ENCODE data around the gene C15orf62. TPM values are rescaled to one million over a fixed set of nuclear protein-coding genes. Genes with fewer than 3 reads are reported as not detected.

C15orf62 gene
- total and polyA plus RNA-seq, 7 donors, result 0.05 to 0.19 (median 0.07) TPM; not detected in 4

DNA sequence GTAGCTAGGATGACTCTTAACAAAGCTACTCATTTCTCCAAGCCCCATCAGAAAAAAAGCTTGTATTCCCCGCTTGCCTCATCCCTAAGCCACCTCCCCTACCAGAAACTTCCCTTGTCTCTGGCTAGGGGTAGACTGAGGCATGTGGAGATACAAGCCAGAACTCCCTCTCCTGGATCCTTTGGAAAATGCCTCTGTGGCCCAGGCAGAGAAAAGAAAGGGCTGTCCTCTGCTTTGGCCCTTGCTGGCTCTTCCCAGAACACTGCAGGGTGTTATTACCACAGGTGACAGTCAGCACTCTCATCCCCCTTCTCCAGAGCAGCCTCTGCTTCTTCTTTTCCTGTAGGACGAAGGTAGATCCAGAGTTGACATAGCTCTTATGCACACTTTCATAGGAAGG lies 29.9 kb upstream of the C15orf62 start:
- Histone ChIP-seq H3K4me3 (no peak overlapping the region), H3K9me3 (no peaks in the 10 kb centered on the region), H3K27me3 (ENCODE audit: insufficient read depth in 3 of 3, low read length in 2 of 3) (no peaks in the 10 kb centered on the region), H3K4me1 (peaks cover 21% of the 10 kb centered on the region), H3K27ac (peak overlapping the region; percentile 34), H3K36me3 (ENCODE audit: insufficient read depth in 1 of 2, low read depth in 1 of 2) (peaks cover 13 to 87% of the 10 kb centered on the region in 2 donors)
- 83 to 100% (median 100%) methylated on average over 2 of the region's 2 CpGs for WGBS, 3 donors
- ATAC-seq (no peak), DNase-seq (no peak)
- intact Hi-C loops (cut with DNase I), result no loop called here
- TF ChIP-seq, protein P1, sequence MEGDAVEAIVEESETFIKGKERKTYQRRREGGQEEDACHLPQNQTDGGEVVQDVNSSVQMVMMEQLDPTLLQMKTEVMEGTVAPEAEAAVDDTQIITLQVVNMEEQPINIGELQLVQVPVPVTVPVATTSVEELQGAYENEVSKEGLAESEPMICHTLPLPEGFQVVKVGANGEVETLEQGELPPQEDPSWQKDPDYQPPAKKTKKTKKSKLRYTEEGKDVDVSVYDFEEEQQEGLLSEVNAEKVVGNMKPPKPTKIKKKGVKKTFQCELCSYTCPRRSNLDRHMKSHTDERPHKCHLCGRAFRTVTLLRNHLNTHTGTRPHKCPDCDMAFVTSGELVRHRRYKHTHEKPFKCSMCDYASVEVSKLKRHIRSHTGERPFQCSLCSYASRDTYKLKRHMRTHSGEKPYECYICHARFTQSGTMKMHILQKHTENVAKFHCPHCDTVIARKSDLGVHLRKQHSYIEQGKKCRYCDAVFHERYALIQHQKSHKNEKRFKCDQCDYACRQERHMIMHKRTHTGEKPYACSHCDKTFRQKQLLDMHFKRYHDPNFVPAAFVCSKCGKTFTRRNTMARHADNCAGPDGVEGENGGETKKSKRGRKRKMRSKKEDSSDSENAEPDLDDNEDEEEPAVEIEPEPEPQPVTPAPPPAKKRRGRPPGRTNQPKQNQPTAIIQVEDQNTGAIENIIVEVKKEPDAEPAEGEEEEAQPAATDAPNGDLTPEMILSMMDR (IDR thresholded peaks at IDR 0.05), result no peak

DNA sequence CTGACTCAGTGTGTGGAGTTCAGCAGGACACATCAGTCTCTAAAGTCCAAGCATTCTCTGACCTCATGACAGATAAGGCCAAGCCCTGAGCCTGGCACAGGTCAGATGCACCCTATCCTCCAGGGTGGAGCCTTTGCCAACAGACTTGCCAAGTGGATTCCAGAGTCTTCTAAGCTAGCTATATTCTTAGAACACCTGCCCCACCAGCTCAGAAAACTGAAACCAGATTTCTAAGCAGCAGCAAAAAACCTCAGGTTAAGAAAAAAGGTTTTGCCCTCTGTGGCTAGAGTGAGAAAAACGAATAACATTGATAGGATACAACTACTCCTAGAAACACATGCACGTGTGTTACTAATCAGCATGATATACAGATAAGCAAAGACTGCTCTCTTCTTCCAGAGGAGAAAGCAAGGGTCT lies 26.3 kb upstream of the C15orf62 start:
- TF ChIP-seq, protein P1 (IDR thresholded peaks at IDR 0.05), result no peak
- Histone ChIP-seq H3K9me3 (no peaks in the 10 kb centered on the region), H3K4me3 (no peak overlapping the region), H3K4me1 (peaks cover 24% of the 10 kb centered on the region), H3K27me3 (ENCODE audit: insufficient read depth in 3 of 3, low read length in 2 of 3) (no peaks in the 10 kb centered on the region), H3K36me3 (ENCODE audit: insufficient read depth in 1 of 2, low read depth in 1 of 2) (peaks cover 3 to 77% of the 10 kb centered on the region in 2 donors), H3K27ac (peak overlapping the region; percentile 67)
- WGBS, 3 donors, result 35 to 69% (median 37%) methylated on average over 2 of the region's 2 CpGs
- intact Hi-C loops (cut with DNase I), result no loop called here
- ATAC-seq (peak in 3 of 4 donors; percentile 30 to 48 (median 36)), DNase-seq (no peak)

DNA sequence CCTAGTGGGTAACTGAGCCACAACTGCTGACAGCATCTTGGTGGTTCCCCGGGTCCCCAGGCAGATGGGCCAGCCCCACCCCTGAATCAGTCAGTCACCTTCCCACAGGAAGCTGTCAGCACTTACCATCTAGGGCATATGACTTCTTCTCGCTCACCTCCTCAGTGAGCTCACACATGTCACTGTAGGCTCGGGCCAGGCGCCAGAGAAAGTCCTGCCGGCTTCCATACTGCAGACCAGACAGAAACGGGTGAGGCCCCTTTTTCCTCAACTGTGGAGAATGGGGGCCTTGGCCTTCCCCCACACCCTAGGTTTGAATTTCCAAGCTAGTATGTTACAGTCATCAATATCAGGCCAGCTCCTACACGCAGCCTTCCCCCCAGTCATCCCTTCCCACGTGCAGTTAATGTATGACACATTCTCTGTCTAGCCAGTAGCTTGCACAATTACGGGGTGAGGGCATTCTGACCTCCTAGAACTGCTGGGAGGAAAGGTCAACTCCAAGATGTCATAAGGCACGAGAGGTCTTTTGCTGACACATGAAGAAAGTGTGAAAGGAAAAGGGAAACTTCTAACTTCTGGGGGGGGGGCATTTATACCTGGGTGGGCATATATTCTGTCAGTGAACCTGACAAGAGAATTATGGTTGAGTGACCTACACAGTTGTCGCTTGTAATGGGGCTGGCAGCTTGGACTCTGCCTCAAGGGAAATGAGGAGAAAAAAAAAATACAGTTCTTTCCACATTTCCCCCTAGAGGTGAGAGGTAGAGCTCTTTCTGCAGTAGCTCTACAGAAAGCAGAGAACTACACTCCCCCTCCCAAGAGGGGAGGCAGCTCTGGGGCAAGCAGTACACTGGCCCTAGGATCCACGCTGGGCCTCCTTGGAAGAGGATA lies 25.6 kb upstream of the C15orf62 start:
- Histone ChIP-seq H3K36me3 (ENCODE audit: insufficient read depth in 1 of 2, low read depth in 1 of 2) (peaks cover 3 to 73% of the 10 kb centered on the region in 2 donors), H3K4me1 (peaks cover 24% of the 10 kb centered on the region), H3K27me3 (ENCODE audit: insufficient read depth in 3 of 3, low read length in 2 of 3) (no peaks in the 10 kb centered on the region), H3K27ac (peak overlapping the region; percentile 67), H3K9me3 (no peaks in the 10 kb centered on the region), H3K4me3 (no peak overlapping the region)
- TF ChIP-seq, protein P1 (IDR thresholded peaks at IDR 0.05), result no peak
- intact Hi-C loops (cut with DNase I), result no loop called here
- 58 to 75% (median 63%) methylated on average over 12 of the region's 12 CpGs for WGBS, 3 donors
- ATAC-seq (peak; percentile 36 to 71 (median 55)), DNase-seq (no peak)

DNA sequence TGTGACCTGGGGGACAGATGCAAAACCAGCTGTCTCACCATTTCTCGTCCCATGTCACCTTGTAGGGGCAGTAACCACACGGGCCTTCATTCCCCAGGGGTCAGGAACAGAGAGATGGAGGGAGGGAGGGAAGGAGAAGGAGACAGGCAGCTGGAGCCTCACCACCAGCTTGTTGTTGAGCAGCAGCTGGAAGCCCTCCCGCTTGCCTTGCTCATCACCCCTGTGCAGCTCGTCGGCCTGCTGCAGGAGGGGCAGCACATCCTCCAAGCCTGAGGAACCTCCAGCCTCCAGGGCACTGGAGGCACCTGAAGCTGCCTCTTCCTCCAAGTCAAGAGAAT lies 25.0 kb upstream of the C15orf62 start:
- H3K4me3 ChIP-seq, result no peak overlapping the region
- 50 to 83% (median 57%) methylated on average over 3 to 5 of the region's 5 CpGs for WGBS, 3 donors
- H3K27ac ChIP-seq, result peak overlapping the region; percentile 67
- H3K4me1 ChIP-seq, result peaks cover 24% of the 10 kb centered on the region
- ATAC-seq (no peak), DNase-seq (no peak)
- no peaks in the 10 kb centered on the region for H3K9me3 ChIP-seq
- intact Hi-C loops (cut with DNase I), result loop anchor here in 1 of 2 donors (5.0 kb wide), 1 partner anchor 47 kb away; the partner anchor contains the start of gene RAD51
- H3K27me3 ChIP-seq (ENCODE audit: insufficient read depth in 3 of 3, low read length in 2 of 3), result no peaks in the 10 kb centered on the region
- peaks cover 3 to 73% of the 10 kb centered on the region in 2 donors for H3K36me3 ChIP-seq (ENCODE audit: insufficient read depth in 1 of 2, low read depth in 1 of 2)
- TF ChIP-seq, protein P1 (IDR thresholded peaks at IDR 0.05), result no peak

Data from psoas muscle (tissue), 8 donors.